Astrocyte of the spinal cord (primary cell): Measurements from ENCODE around the gene MDH2.
"Not testable (repeated sequence)": the region's sequence is repeated elsewhere in the genome, so short reads cannot be mapped to it uniquely, and the experiment has no call there.

ENCODE experiments used
- DNase-seq: peaks from one replicate; pipeline ENCODE4 v3.0.0; 2011; ENCODE audit warnings: low read depth, low spot score
- H3K4me3 ChIP-seq: 2 replicates; pipeline ENCODE4 v1.5.1; 2011; ENCODE audit warnings: low read depth, mild to moderate bottlenecking, low read length, moderate library complexity
- CTCF ChIP-seq: IDR thresholded peaks from 2 replicates; pipeline ENCODE4 v1.5.1; 2012; ENCODE audit warnings: low read depth, mild to moderate bottlenecking, low read length, inconsistent platforms
- in situ Hi-C: cut with HindIII; loops from 2 replicates; pipeline ENCODE4 v1.10.0; 2017; ENCODE audit warnings: low sequenced_read_pairs

MDH2 gene

GRCh38 chr7:76056241-76056640, 8.3 kb downstream of the MDH2 start:
- no peak overlapping the region for H3K4me3 ChIP-seq
- no peak for TF ChIP-seq CTCF
- no peak for DNase-seq
- in situ Hi-C loops: no loop called here

GRCh38 chr7:76057103-76057812, 9.4 kb downstream of the MDH2 start:
- no peak overlapping the region for H3K4me3 ChIP-seq
- in situ Hi-C loops: no loop called here
- TF ChIP-seq CTCF: no peak
- DNase-seq: no peak

GRCh38 chr7:76057813-76058145, 9.9 kb downstream of the MDH2 start:
- H3K4me3 ChIP-seq: no peak overlapping the region
- no peak for DNase-seq
- TF ChIP-seq CTCF: no peak
- in situ Hi-C loops: no loop called here

- H3K4me3 ChIP-seq, in situ Hi-C loops, DNase-seq: not testable (repeated sequence)
These were observed 10.8 kb downstream of the MDH2 start for GRCh38 chr7:76058745-76059144.

GRCh38 chr7:76060842-76061241, 12.9 kb downstream of the MDH2 start:
- DNase-seq: no peak
- in situ Hi-C loops: no loop called here
- no peak for TF ChIP-seq CTCF
- no peak overlapping the region for H3K4me3 ChIP-seq

- in situ Hi-C loops: no loop called here
These were observed 14.3 kb downstream of the MDH2 start for GRCh38 chr7:76062254-76062653.

GRCh38 chr7:76063114-76063513, 15.2 kb downstream of the MDH2 start:
- in situ Hi-C loops: no loop called here
- DNase-seq: no peak
- H3K4me3 ChIP-seq: no peak overlapping the region
- TF ChIP-seq CTCF: no peak

More at GRCh38 chr7:76062254-76062653, 14.3 kb downstream of the MDH2 start:
- no peak for DNase-seq
- H3K4me3 ChIP-seq: no peak overlapping the region
- no peak for TF ChIP-seq CTCF
